ENCODE measurements around the gene RBM6. TPM values are rescaled to one million over a fixed set of nuclear protein-coding genes. Genes with fewer than 3 reads are reported as not detected.

Gene RBM6
- polyA plus RNA-seq, 3 donors: 11.3 to 137 (median 17.8) TPM

- no peak overlapping the region for H3K27ac ChIP-seq (ENCODE audit: low read depth in 1 of 2, low read length in 2 of 2)
- H3K9ac ChIP-seq (ENCODE audit: insufficient read depth, low read length, poor library complexity, severe bottlenecking): no peak overlapping the region
- peaks cover 0 to 11% of the 10 kb centered on the region in 2 donors for H3K36me3 Mint-ChIP-seq
- no peaks in the 10 kb centered on the region for H3K79me2 ChIP-seq (ENCODE audit: insufficient read depth, low read length)
- peaks cover 2 to 8% of the 10 kb centered on the region in 2 donors for H3K36me3 ChIP-seq (replicated peaks in 1 of 2; ENCODE audit: control insufficient read depth in 1 of 2, insufficient read depth in 2 of 2, low read length in 2 of 2)
- no peaks in the 10 kb centered on the region for H3K4me1 ChIP-seq (ENCODE audit: control insufficient read depth in 1 of 2, insufficient read depth in 2 of 2, low read length in 2 of 2)
- no peak for TF ChIP-seq CTCF (IDR thresholded peaks at IDR 0.05)
- H3K4me2 ChIP-seq (replicated peaks; ENCODE audit: extremely low read depth, low read length, poor library complexity, severe bottlenecking): no peak overlapping the region
- no peaks in the 10 kb centered on the region for H3K9me3 ChIP-seq (replicated peaks in 1 of 2; ENCODE audit: control insufficient read depth in 1 of 2, insufficient read depth in 1 of 2, low read length in 2 of 2)
- no peak overlapping the region for H3K27ac Mint-ChIP-seq
- H3K4me1 Mint-ChIP-seq: no peaks in the 10 kb centered on the region
- H4K20me1 ChIP-seq (ENCODE audit: insufficient read depth, low read length): peaks cover 20% of the 10 kb centered on the region
- H3K27me3 Mint-ChIP-seq (ENCODE audit: low read depth in 3 of 3): peaks cover 3 to 7% (median 4%) of the 10 kb centered on the region in 3 donors
- WGBS (ENCODE audit: insufficient coverage): 98% methylated on average over 6 of the region's 16 CpGs
- no peak overlapping the region for H2AFZ ChIP-seq (ENCODE audit: insufficient read depth, low read depth, low read length, poor library complexity, severe bottlenecking)
- DNase-seq: peak in 1 of 3 donors; percentile 6
- H3K9me3 Mint-ChIP-seq: no peaks in the 10 kb centered on the region
- no peaks in the 10 kb centered on the region for H3K27me3 ChIP-seq (ENCODE audit: control insufficient read depth in 2 of 2, insufficient read depth in 2 of 2, low read length in 2 of 2)
- intact Hi-C loops (cut with micrococcal nuclease): no loop called here
- H3K4me3 Mint-ChIP-seq: no peak overlapping the region
- no peak overlapping the region for H3K4me3 ChIP-seq (replicated peaks in 1 of 3; ENCODE audit: low read depth in 2 of 3, low read length in 3 of 3)
These were observed 186.6 kb downstream of the RBM6 start for GRCh38 chr3:50126287-50127211.

Other genes with a start within 250 kb of the RBM6 start
- under 1 TPM in 1 of 3 donors, not detected in 2; 0.96 TPM for gene AMIGO3, start 220.5 kb upstream of the RBM6 start, polyA plus RNA-seq
- gene GMPPB, start 216.2 kb upstream of the RBM6 start, polyA plus RNA-seq: 10 to 100 TPM; 14.7 to 17.6 (median 17.6) TPM
- 10 to 100 TPM; 15.8 to 27.1 (median 16.1) TPM for gene IP6K1, start 153.6 kb upstream of the RBM6 start, polyA plus RNA-seq
- gene CDHR4, start 140.3 kb upstream of the RBM6 start, polyA plus RNA-seq: not detected
- 1 to 10 TPM in 2 of 3 donors, under 1 TPM in 1; 0.43 to 1.3 (median 1.3) TPM for gene INKA1, start 136.9 kb upstream of the RBM6 start, polyA plus RNA-seq
- 100 to 1,000 TPM in 1 of 3 donors, 10 to 100 TPM in 2; 39.1 to 399 (median 43.7) TPM for gene UBA7, start 126.2 kb upstream of the RBM6 start, polyA plus RNA-seq
- 1 to 10 TPM in 1 of 3 donors, under 1 TPM in 2; 0.68 to 1.1 (median 0.95) TPM for gene TRAIP, start 83.6 kb upstream of the RBM6 start, polyA plus RNA-seq
- gene CAMKV, start 70.2 kb upstream of the RBM6 start, polyA plus RNA-seq: under 1 TPM in 2 of 3 donors, not detected in 1; 0.03 to 0.10 TPM
- under 1 TPM in 1 of 3 donors, not detected in 2; 0.25 TPM for gene MST1R, start 36.3 kb upstream of the RBM6 start, polyA plus RNA-seq
- 1 to 10 TPM; 5.4 to 6.6 (median 6.1) TPM for gene MON1A, start 10.3 kb upstream of the RBM6 start, polyA plus RNA-seq
- gene RBM5, start 148.8 kb downstream of the RBM6 start, polyA plus RNA-seq: 100 to 1,000 TPM in 1 of 3 donors, 10 to 100 TPM in 1, 1 to 10 TPM in 1; 9.7 to 332 (median 18.5) TPM
- under 1 TPM in 1 of 3 donors, not detected in 2; 0.01 TPM for gene SEMA3F, start 215.2 kb downstream of the RBM6 start, polyA plus RNA-seq